Chondrocyte (in vitro differentiated cells): ENCODE measurements around the gene PPEF2. TPM values are rescaled to one million over a fixed set of nuclear protein-coding genes. Genes with fewer than 3 reads are reported as not detected.

ENCODE experiments used
- DNase-seq: peaks from one replicate; pipeline ENCODE4 v3.0.0; 2021; ENCODE audit warnings: mixed read lengths, low spot score
- H3K27ac Mint-ChIP-seq: one replicate; pipeline ENCODE4 v1.8.0; 2021; ENCODE audit warnings: mild to moderate bottlenecking, moderate library complexity, mixed read lengths; ENCODE audit not compliant: unreplicated experiment
- H3K27me3 Mint-ChIP-seq: 2 replicates; pipeline ENCODE4 v1.8.0; 2021; ENCODE audit warnings: low read depth, mixed read lengths
- H3K36me3 Mint-ChIP-seq: 2 replicates; pipeline ENCODE4 v1.8.0; 2021; ENCODE audit warnings: low read depth, mixed read lengths
- H3K4me1 Mint-ChIP-seq: 2 replicates; pipeline ENCODE4 v1.8.0; 2021; ENCODE audit warnings: low read depth, mild to moderate bottlenecking, mixed read lengths
- H3K4me3 Mint-ChIP-seq: one replicate; pipeline ENCODE4 v1.8.0; 2021; ENCODE audit warnings: mild to moderate bottlenecking, moderate library complexity, mixed read lengths; ENCODE audit not compliant: unreplicated experiment
- H3K9me3 Mint-ChIP-seq: 2 replicates; pipeline ENCODE4 v1.8.0; 2021; ENCODE audit warnings: low read depth, mixed read lengths
- CTCF ChIP-seq: fragments of 200-600 bp; sonication (generic); IDR thresholded peaks from 2 replicates; pipeline ENCODE4 v1.5.0; 2021; ENCODE audit warnings: antibody characterized with exemption, mild to moderate bottlenecking, moderate library complexity
- total RNA-seq: library from RNA; stranded (reverse); gene quantifications from 3 replicates; pipeline ENCODE4 v1.2.1, GENCODE V29; 2021

Gene PPEF2
- total RNA-seq, 1 donor from 2014 or later = not detected

- Mint-ChIP-seq H3K27ac (peak overlapping the region; percentile 22), H3K4me3 (no peak overlapping the region), H3K9me3 (no peaks in the 10 kb centered on the region), H3K36me3 (peaks cover 18% of the 10 kb centered on the region), H3K27me3 (no peaks in the 10 kb centered on the region), H3K4me1 (no peaks in the 10 kb centered on the region)
- no peak for TF ChIP-seq CTCF
- no peak for DNase-seq
These were observed 79.8 kb downstream of the PPEF2 start for GRCh38 chr4:75822416-75822815.

DNA sequence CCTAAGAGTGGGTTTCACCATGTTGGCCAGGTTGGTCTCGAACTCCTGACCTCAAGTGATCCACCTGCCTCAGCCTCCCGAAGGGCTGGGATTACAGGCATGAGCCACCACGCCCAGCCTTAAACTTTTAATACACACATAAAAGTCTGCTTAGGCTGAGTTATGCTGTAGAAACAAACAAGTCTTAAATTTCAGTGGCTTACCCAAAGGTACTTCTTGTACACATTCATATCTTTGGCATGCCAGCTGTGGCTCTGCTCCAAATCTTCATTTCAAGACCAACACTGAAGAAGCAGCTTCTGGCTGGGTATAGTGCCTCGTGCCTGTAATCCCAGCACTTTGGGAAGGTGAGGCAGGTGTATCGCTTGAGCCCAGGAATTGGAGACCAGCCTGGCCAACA is 80.3 kb downstream of the PPEF2 start:
- DNase-seq = no peak
- Mint-ChIP-seq H3K9me3 (no peaks in the 10 kb centered on the region), H3K4me3 (no peak overlapping the region), H3K27me3 (no peaks in the 10 kb centered on the region), H3K4me1 (no peaks in the 10 kb centered on the region), H3K27ac (peak overlapping the region; percentile 22), H3K36me3 (peaks cover 18% of the 10 kb centered on the region)
- TF ChIP-seq CTCF = no peak

DNA sequence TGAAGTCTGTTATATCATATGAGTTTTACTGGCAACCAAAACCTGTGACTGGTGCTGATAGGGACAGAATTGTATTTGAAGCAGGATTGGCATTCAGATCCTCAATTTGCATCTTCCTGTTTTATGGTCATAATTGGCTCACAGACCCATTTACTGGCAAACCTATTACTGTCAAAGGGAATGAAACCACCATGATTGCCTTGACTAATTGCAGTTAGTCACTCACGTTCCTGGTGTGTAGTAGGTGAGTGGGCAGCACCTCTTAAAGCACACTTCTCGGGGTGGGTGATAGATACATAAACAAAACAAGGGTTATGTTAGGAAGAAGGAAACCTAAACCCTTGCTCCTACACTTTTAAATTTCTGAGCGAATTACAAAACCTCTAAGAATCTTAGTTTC is 81.0 kb downstream of the PPEF2 start:
- H3K9me3 Mint-ChIP-seq = no peaks in the 10 kb centered on the region
- H3K36me3 Mint-ChIP-seq = peaks cover 20% of the 10 kb centered on the region
- no peak overlapping the region for H3K4me3 Mint-ChIP-seq
- DNase-seq = no peak
- no peaks in the 10 kb centered on the region for H3K4me1 Mint-ChIP-seq
- TF ChIP-seq CTCF = no peak
- no peak overlapping the region for H3K27ac Mint-ChIP-seq
- no peaks in the 10 kb centered on the region for H3K27me3 Mint-ChIP-seq

- no peak overlapping the region for H3K27ac Mint-ChIP-seq
- H3K9me3 Mint-ChIP-seq = no peaks in the 10 kb centered on the region
- TF ChIP-seq CTCF = no peak
- H3K36me3 Mint-ChIP-seq = peaks cover 24% of the 10 kb centered on the region
- no peaks in the 10 kb centered on the region for H3K27me3 Mint-ChIP-seq
- H3K4me1 Mint-ChIP-seq = no peaks in the 10 kb centered on the region
- DNase-seq = no peak
- H3K4me3 Mint-ChIP-seq = no peak overlapping the region
These were observed 81.6 kb downstream of the PPEF2 start for GRCh38 chr4:75820676-75821075.

DNA sequence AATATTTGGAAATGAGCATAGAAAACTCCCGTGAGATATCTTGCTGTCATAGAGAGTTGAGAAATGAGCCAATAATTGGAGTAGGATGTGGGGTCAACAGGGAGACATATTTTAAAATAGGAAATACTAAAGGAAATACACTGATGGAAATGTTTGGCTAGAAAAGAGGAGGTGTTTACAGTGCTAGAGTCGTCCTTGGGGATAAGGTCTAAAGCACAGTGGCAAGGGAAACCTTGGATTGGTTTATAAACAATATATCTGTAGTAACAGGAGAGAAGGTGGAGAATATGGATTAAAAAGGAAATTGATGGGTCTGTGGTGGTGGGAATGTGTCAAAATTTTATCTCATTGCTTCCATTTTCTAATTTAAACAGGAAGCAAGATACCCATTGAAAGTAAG is 82.1 kb downstream of the PPEF2 start:
- no peak overlapping the region for H3K4me3 Mint-ChIP-seq
- H3K27ac Mint-ChIP-seq = no peak overlapping the region
- no peak for TF ChIP-seq CTCF
- no peaks in the 10 kb centered on the region for H3K27me3 Mint-ChIP-seq
- no peak for DNase-seq
- H3K36me3 Mint-ChIP-seq = peaks cover 26% of the 10 kb centered on the region
- no peaks in the 10 kb centered on the region for H3K9me3 Mint-ChIP-seq
- no peaks in the 10 kb centered on the region for H3K4me1 Mint-ChIP-seq
